DOHH2 (cell line): ENCODE data around the gene FBXW12.
"Not testable (repeated sequence)": the region's sequence is repeated elsewhere in the genome, so short reads cannot be mapped to it uniquely, and the experiment has no call there.

Experiments used
- CTCF ChIP-seq: fragments of 200-600 bp; sonication (generic); IDR thresholded peaks from one replicate; pipeline ENCODE4 v1.5.1; 2014; ENCODE audit warnings: antibody characterized with exemption, mild to moderate bottlenecking, low read depth, low read length; ENCODE audit not compliant: poor library complexity, severe bottlenecking
- EZH2phosphoT487 ChIP-seq: fragments of 200-600 bp; sonication (generic); IDR thresholded peaks from 2 replicates; pipeline ENCODE4 v1.6.1; 2017; ENCODE audit warnings: borderline replicate concordance, mild to moderate bottlenecking, antibody characterized with exemption, low read length, moderate library complexity, mixed read lengths

GRCh38 chr3:48335286-48335685 is 36.7 kb upstream of the FBXW12 start:
- not testable (repeated sequence) for TF ChIP-seq CTCF, EZH2phosphoT487
